ENCODE data around the gene AGAP3.

The AGAP3 gene

DNA sequence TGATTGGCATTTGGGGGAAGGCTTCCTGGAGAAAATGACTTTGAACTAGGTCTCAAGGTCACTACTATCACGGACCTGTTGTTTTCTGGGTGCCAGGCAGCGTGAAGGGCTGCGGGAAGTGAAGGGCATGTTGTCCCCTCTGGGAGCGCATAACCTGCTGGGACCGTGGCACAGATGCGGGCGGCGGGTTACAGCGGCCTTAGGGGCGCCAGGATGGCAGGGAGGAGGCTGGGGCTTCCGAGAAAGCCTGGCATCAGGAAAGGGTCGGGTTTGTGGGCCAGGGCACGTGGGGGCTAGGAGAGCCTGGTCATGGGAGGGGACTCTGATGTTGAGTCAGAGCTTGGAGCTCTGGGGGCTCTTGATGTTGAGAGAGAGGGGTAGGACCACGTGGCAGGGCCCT lies 20.8 kb upstream of the AGAP3 start:
- Histone ChIP-seq H3K9me3 (ENCODE audit: insufficient read depth, low read length) (no peaks in the 10 kb centered on the region), H3K4me3 (ENCODE audit: low read length) (no peak overlapping the region), H3K4me2 (ENCODE audit: low read length) (no peak overlapping the region), H3K4me1 (ENCODE audit: low read length) (peaks cover 9% of the 10 kb centered on the region), H4K20me1 (ENCODE audit: insufficient read depth, low read length) (peaks cover 12% of the 10 kb centered on the region), H3K79me2 (ENCODE audit: low read length) (peaks cover 16% of the 10 kb centered on the region), H3K9ac (ENCODE audit: low read length) (no peak overlapping the region), H3K36me3 (replicated peaks; ENCODE audit: low read depth, low read length) (peaks cover 28% of the 10 kb centered on the region), H3K27me3 (ENCODE audit: low read depth, low read length) (no peaks in the 10 kb centered on the region), H2AFZ (ENCODE audit: low read depth, low read length) (no peak overlapping the region), H3K27ac (ENCODE audit: low read length) (no peak overlapping the region)
- no peak for TF ChIP-seq EZH2phosphoT487 (IDR thresholded peaks at IDR 0.05; ENCODE audit: low read depth)
- TF ChIP-seq, protein P1, sequence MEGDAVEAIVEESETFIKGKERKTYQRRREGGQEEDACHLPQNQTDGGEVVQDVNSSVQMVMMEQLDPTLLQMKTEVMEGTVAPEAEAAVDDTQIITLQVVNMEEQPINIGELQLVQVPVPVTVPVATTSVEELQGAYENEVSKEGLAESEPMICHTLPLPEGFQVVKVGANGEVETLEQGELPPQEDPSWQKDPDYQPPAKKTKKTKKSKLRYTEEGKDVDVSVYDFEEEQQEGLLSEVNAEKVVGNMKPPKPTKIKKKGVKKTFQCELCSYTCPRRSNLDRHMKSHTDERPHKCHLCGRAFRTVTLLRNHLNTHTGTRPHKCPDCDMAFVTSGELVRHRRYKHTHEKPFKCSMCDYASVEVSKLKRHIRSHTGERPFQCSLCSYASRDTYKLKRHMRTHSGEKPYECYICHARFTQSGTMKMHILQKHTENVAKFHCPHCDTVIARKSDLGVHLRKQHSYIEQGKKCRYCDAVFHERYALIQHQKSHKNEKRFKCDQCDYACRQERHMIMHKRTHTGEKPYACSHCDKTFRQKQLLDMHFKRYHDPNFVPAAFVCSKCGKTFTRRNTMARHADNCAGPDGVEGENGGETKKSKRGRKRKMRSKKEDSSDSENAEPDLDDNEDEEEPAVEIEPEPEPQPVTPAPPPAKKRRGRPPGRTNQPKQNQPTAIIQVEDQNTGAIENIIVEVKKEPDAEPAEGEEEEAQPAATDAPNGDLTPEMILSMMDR (IDR thresholded peaks at IDR 0.05; ENCODE audit: low read depth, low read length): no peak

- H2AFZ ChIP-seq (ENCODE audit: low read depth, low read length): no peak overlapping the region
- no peak overlapping the region for H3K9ac ChIP-seq (ENCODE audit: low read length)
- H3K4me3 ChIP-seq (ENCODE audit: low read length): no peak overlapping the region
- no peaks in the 10 kb centered on the region for H3K9me3 ChIP-seq (ENCODE audit: insufficient read depth, low read length)
- no peak overlapping the region for H3K27ac ChIP-seq (ENCODE audit: low read length)
- peaks cover 7% of the 10 kb centered on the region for H3K79me2 ChIP-seq (ENCODE audit: low read length)
- H4K20me1 ChIP-seq (ENCODE audit: insufficient read depth, low read length): peaks cover 3% of the 10 kb centered on the region; the same call in 1 of the 2 replicates
- 0 out of 2 replicates have a peak, but pooled peaks cover under 1% of the 10 kb centered on the region for H3K4me1 ChIP-seq (ENCODE audit: low read length)
- H3K36me3 ChIP-seq (replicated peaks; ENCODE audit: low read depth, low read length): peaks cover 28% of the 10 kb centered on the region
- H3K4me2 ChIP-seq (ENCODE audit: low read length): no peak overlapping the region
- TF ChIP-seq, protein P1 (IDR thresholded peaks at IDR 0.05; ENCODE audit: low read depth, low read length): no peak
- no peak for TF ChIP-seq EZH2phosphoT487 (IDR thresholded peaks at IDR 0.05; ENCODE audit: low read depth)
- H3K27me3 ChIP-seq (ENCODE audit: low read depth, low read length): no peaks in the 10 kb centered on the region
These were observed 19.9 kb upstream of the AGAP3 start for GRCh38 chr7:151066273-151066974.

GRCh38 chr7:151068069-151068773 lies 18.1 kb upstream of the AGAP3 start:
- H3K4me2 ChIP-seq (ENCODE audit: low read length): no peak overlapping the region
- no peak overlapping the region for H3K9ac ChIP-seq (ENCODE audit: low read length)
- H3K4me1 ChIP-seq (ENCODE audit: low read length): no peaks in the 10 kb centered on the region
- no peaks in the 10 kb centered on the region for H3K9me3 ChIP-seq (ENCODE audit: insufficient read depth, low read length)
- H3K27ac ChIP-seq (ENCODE audit: low read length): no peak overlapping the region
- TF ChIP-seq EZH2phosphoT487 (IDR thresholded peaks at IDR 0.05; ENCODE audit: low read depth): no peak
- TF ChIP-seq, protein P1 (IDR thresholded peaks at IDR 0.05; ENCODE audit: low read depth, low read length): no peak
- H3K27me3 ChIP-seq (ENCODE audit: low read depth, low read length): no peaks in the 10 kb centered on the region
- H2AFZ ChIP-seq (ENCODE audit: low read depth, low read length): no peak overlapping the region
- no peaks in the 10 kb centered on the region for H4K20me1 ChIP-seq (ENCODE audit: insufficient read depth, low read length)
- no peak overlapping the region for H3K4me3 ChIP-seq (ENCODE audit: low read length)
- H3K36me3 ChIP-seq (replicated peaks; ENCODE audit: low read depth, low read length): peaks cover 32% of the 10 kb centered on the region
- H3K79me2 ChIP-seq (ENCODE audit: low read length): no peaks in the 10 kb centered on the region

GRCh38 chr7:151069841-151070573 lies 16.3 kb upstream of the AGAP3 start:
- Histone ChIP-seq H3K27me3 (ENCODE audit: low read depth, low read length) (no peaks in the 10 kb centered on the region), H2AFZ (ENCODE audit: low read depth, low read length) (no peak overlapping the region), H3K36me3 (replicated peaks; ENCODE audit: low read depth, low read length) (peaks cover 30% of the 10 kb centered on the region), H4K20me1 (ENCODE audit: insufficient read depth, low read length) (no peaks in the 10 kb centered on the region), H3K4me2 (ENCODE audit: low read length) (no peak overlapping the region), H3K9me3 (ENCODE audit: insufficient read depth, low read length) (no peaks in the 10 kb centered on the region), H3K4me1 (ENCODE audit: low read length) (no peaks in the 10 kb centered on the region), H3K79me2 (ENCODE audit: low read length) (no peaks in the 10 kb centered on the region), H3K27ac (ENCODE audit: low read length) (no peak overlapping the region), H3K4me3 (ENCODE audit: low read length) (no peak overlapping the region), H3K9ac (ENCODE audit: low read length) (no peak overlapping the region)
- TF ChIP-seq EZH2phosphoT487 (IDR thresholded peaks at IDR 0.05; ENCODE audit: low read depth): no peak
- TF ChIP-seq, protein P1 (IDR thresholded peaks at IDR 0.05; ENCODE audit: low read depth, low read length): no peak

Measured in OCI-LY3 (cell line).